Fibroblast of pulmonary artery (primary cell): Measurements from ENCODE around the gene PRADC1.

ENCODE experiments used
- DNase-seq: peaks from one replicate; pipeline ENCODE4 v3.0.0-alpha.2; 2010; ENCODE audit warnings: low read depth
- H3K4me3 ChIP-seq: replicated peaks from 2 replicates; pipeline ENCODE4 v1.5.1; 2011; ENCODE audit warnings: low read depth, mild to moderate bottlenecking, control low read depth, low read length, moderate library complexity
- CTCF ChIP-seq: IDR thresholded peaks from 2 replicates; pipeline ENCODE4 v1.5.1; 2011; ENCODE audit warnings: mild to moderate bottlenecking, control low read depth, low read length, inconsistent platforms; ENCODE audit errors: missing control alignments

PRADC1 gene

GRCh38 chr2:73268366-73268829 lies 35.4 kb upstream of the PRADC1 start:
- no peak overlapping the region for H3K4me3 ChIP-seq
- TF ChIP-seq CTCF, result no peak
- DNase-seq, result no peak

GRCh38 chr2:73267008-73267407 lies 34.0 kb upstream of the PRADC1 start:
- TF ChIP-seq CTCF, result no peak
- DNase-seq, result no peak
- H3K4me3 ChIP-seq, result no peak overlapping the region

- no peak overlapping the region for H3K4me3 ChIP-seq
- no peak for TF ChIP-seq CTCF
- DNase-seq, result no peak
Measured at GRCh38 chr2:73266061-73266901, 33.2 kb upstream of the PRADC1 start.

GRCh38 chr2:73265298-73266060 lies 32.4 kb upstream of the PRADC1 start:
- no peak for DNase-seq
- H3K4me3 ChIP-seq, result no peak overlapping the region
- no peak for TF ChIP-seq CTCF

- no peak for DNase-seq
- H3K4me3 ChIP-seq, result no peak overlapping the region
- no peak for TF ChIP-seq CTCF
Measured at GRCh38 chr2:73264783-73265182, 31.7 kb upstream of the PRADC1 start.

GRCh38 chr2:73264332-73264606 lies 31.2 kb upstream of the PRADC1 start:
- TF ChIP-seq CTCF, result no peak
- DNase-seq, result no peak
- no peak overlapping the region for H3K4me3 ChIP-seq
